ENCODE measurements around the gene RBM18. TPM values are rescaled to one million over a fixed set of nuclear protein-coding genes. Genes with fewer than 3 reads are reported as not detected.

Gene RBM18
- total and polyA plus RNA-seq, 2 of the 4 experiments (the other 2 are of a cell fraction): 8.4 to 15.6 TPM

- Histone ChIP-seq H2BK20ac (ENCODE audit: low read depth, low read length) (no peak overlapping the region), H2AK9ac (replicated peaks; ENCODE audit: low read depth, low read length, poor library complexity) (no peak overlapping the region), H2AK5ac (ENCODE audit: low read depth, low read length) (no peak overlapping the region), H2BK5ac (ENCODE audit: low read depth, low read length, poor library complexity, severe bottlenecking) (no peak overlapping the region), H2BK15ac (ENCODE audit: low read depth, low read length) (no peak overlapping the region), H3K9ac (ENCODE audit: low read depth, low read length) (no peak overlapping the region), H4K20me1 (ENCODE audit: insufficient read depth, low read length) (no peaks in the 10 kb centered on the region), H3K14ac (replicated peaks; ENCODE audit: low read depth, low read length) (no peak overlapping the region), H3K4me1 (ENCODE audit: control insufficient read depth, insufficient read depth, low read length) (no peaks in the 10 kb centered on the region), H3K79me1 (ENCODE audit: low read depth in 1 of 2, low read length in 2 of 2) (no peaks in the 10 kb centered on the region; a peak in 1 of 4 replicates), H2BK120ac (ENCODE audit: low read depth, low read length) (no peak overlapping the region), H3K18ac (ENCODE audit: low read depth, low read length) (no peak overlapping the region), H3K4me2 (ENCODE audit: low read depth, low read length) (no peak overlapping the region), H3K9me3 (ENCODE audit: control insufficient read depth, insufficient read depth, low read length) (no peaks in the 10 kb centered on the region), H3K27ac (ENCODE audit: insufficient read depth, low read length) (no peak overlapping the region), H3K56ac (ENCODE audit: extremely low read depth, insufficient read depth, low read length) (no peak overlapping the region), H3K23ac (ENCODE audit: low read depth, low read length) (no peak overlapping the region), H3K36me3 (ENCODE audit: control insufficient read depth, insufficient read depth, low read length) (peaks cover 24% of the 10 kb centered on the region), H3K9me1 (ENCODE audit: insufficient read depth, low read length) (no peaks in the 10 kb centered on the region), H3K27me3 (ENCODE audit: control insufficient read depth, insufficient read depth, low read length) (no peaks in the 10 kb centered on the region), H4K91ac (ENCODE audit: insufficient read depth, low read depth, low read length) (no peak overlapping the region), H2AFZ (replicated peaks; ENCODE audit: low read length, poor library complexity) (no peak overlapping the region), H4K8ac (ENCODE audit: low read depth in 2 of 2, low read length in 2 of 2) (no peak overlapping the region), H4K5ac (ENCODE audit: low read depth, low read length) (no peak overlapping the region), H3K4me3 (ENCODE audit: insufficient read depth, low read depth, low read length) (no peak overlapping the region), H3K4ac (ENCODE audit: low read depth, low read length) (no peak overlapping the region)
- dilution Hi-C loops (cut with HindIII; ENCODE audit: low sequenced_read_pairs, unreplicated experiment): no loop called here
- no peak for TF ChIP-seq BHLHE40 (IDR thresholded peaks at IDR 0.05; ENCODE audit: low read depth, low read length)
- no peak for TF ChIP-seq MXI1 (IDR thresholded peaks at IDR 0.05; ENCODE audit: borderline replicate concordance, low read depth, low read length)
- TF ChIP-seq NFE2L2 (IDR thresholded peaks at IDR 0.05; ENCODE audit: low read depth, low read length): no peak
- TF ChIP-seq CHD1 (IDR thresholded peaks at IDR 0.05; ENCODE audit: low read depth, low read length): no peak
- TF ChIP-seq MAFK (IDR thresholded peaks at IDR 0.05; ENCODE audit: low read depth, low read length): no peak
- TF ChIP-seq RAD21 (IDR thresholded peaks at IDR 0.05; ENCODE audit: low read length): no peak
- TF ChIP-seq USF2 (IDR thresholded peaks at IDR 0.05; ENCODE audit: low read depth, low read length): no peak
- no peak for TF ChIP-seq RFX5 (IDR thresholded peaks at IDR 0.05; ENCODE audit: low read depth, low read length)
- TF ChIP-seq CTCF (conservative IDR thresholded peaks at IDR 0.05; ENCODE audit: low read depth, low read length): no peak
- TF ChIP-seq RCOR1 (IDR thresholded peaks at IDR 0.05; ENCODE audit: insufficient replicate concordance, low read length): no peak
- TF ChIP-seq MAZ (IDR thresholded peaks at IDR 0.05; ENCODE audit: borderline replicate concordance, low read depth, low read length): no peak
- no peak for TF ChIP-seq POLR2A (IDR thresholded peaks at IDR 0.05; ENCODE audit: low read depth, low read length)
- no peak for TF ChIP-seq FOS (IDR thresholded peaks at IDR 0.05; ENCODE audit: low read depth, low read length)
- TF ChIP-seq CEBPB (IDR thresholded peaks at IDR 0.05; ENCODE audit: low read depth, low read length): no peak
- TF ChIP-seq SMC3 (IDR thresholded peaks at IDR 0.05; ENCODE audit: low read depth, low read length): no peak
- no peak for TF ChIP-seq ELK1 (IDR thresholded peaks at IDR 0.05; ENCODE audit: borderline replicate concordance, low read depth, low read length)
- ChIA-PET CTCF (no interaction called here), POLR2A (ENCODE audit: unreplicated experiment) (no interaction called here)
- 50% methylated on average over 1 of the region's 5 CpGs; no CpG with 5 or more reads in 1 of the 2 experiments for WGBS, 2 experiments (ENCODE audit: extremely low coverage in 2 of 2, insufficient read length in 1 of 2)
- in situ Hi-C loops (cut with MboI; ENCODE audit: low sequenced_read_pairs): no loop called here
- DNase-seq (no peak), ATAC-seq (ENCODE audit: low read depth) (no peak)
- no TSS peak for BruUV-seq (replicated peaks)
- intact Hi-C loops (cut with micrococcal nuclease): loop anchor here (5.0 kb wide), 1 partner anchor 53 kb away; no protein-coding TSS in a partner anchor
Observed at GRCh38 chr9:122239722-122240121, 24.9 kb downstream of the RBM18 start.

All from IMR-90 (cell line).